Naive thymus-derived CD4-positive, alpha-beta T cell (primary cell): ENCODE results near the gene RUNX3. TPM values are rescaled to one million over a fixed set of nuclear protein-coding genes. Genes with fewer than 3 reads are reported as not detected.

ENCODE experiments used
- ATAC-seq: fragments of 150-1000 bp; cut with Tn5 transposase; 2 replicates; pipeline ENCODE4 v1.10.0; 2021; ENCODE audit warnings: mild to moderate bottlenecking, moderate library complexity
- CTCF ChIA-PET: fragments of 350-600 bp; sonication (Branson Sonifier 250); formaldehyde crosslinking; loops from one replicate; lab custom pipeline; 2021; ENCODE audit warnings: antibody characterized with exemption; lab: Charles Lee
- POLR2A ChIA-PET: fragments of 350-600 bp; sonication (Branson Sonifier 250); formaldehyde crosslinking; loops from one replicate; lab custom pipeline; 2021; ENCODE audit warnings: antibody characterized with exemption, inconsistent platforms; lab: Charles Lee
- DNase-seq, 9 donors: peaks; one replicate each; pipeline versions ENCODE4 v3.0.0 to v3.0.0-alpha.2; 2020 to 2022; ENCODE audit warnings: mixed read lengths in 1 of 9
- H3K27ac ChIP-seq: one replicate; pipeline ENCODE4 v1.7.0; 2013; ENCODE audit warnings: mild to moderate bottlenecking, low read depth, low read length, moderate library complexity
- H3K27me3 ChIP-seq, 2 donors: one replicate each; pipeline ENCODE4 v1.7.0; 2013; ENCODE audit warnings: low read length in 2 of 2, mild to moderate bottlenecking in 2 of 2, moderate library complexity in 2 of 2; ENCODE audit not compliant: control insufficient read depth in 2 of 2, insufficient read depth in 2 of 2
- H3K36me3 ChIP-seq, 3 experiments: 1 replicate in 2 of 3; 2 replicates in 1 of 3; pipeline ENCODE4 v1.7.0; 2013; ENCODE audit warnings: low read length in 3 of 3, mild to moderate bottlenecking in 3 of 3, moderate library complexity in 1 of 3; ENCODE audit not compliant: insufficient read depth in 3 of 3, control insufficient read depth in 2 of 3
- H3K4me1 ChIP-seq, 2 donors: one replicate each; pipeline ENCODE4 v1.7.0; 2013; ENCODE audit warnings: low read length in 2 of 2, mild to moderate bottlenecking in 2 of 2, moderate library complexity in 1 of 2; ENCODE audit not compliant: control insufficient read depth in 2 of 2, insufficient read depth in 2 of 2
- H3K4me3 ChIP-seq: 2 replicates; pipeline ENCODE4 v1.7.0; 2013; ENCODE audit warnings: mild to moderate bottlenecking, low read length
- H3K9me3 ChIP-seq, 3 experiments: 1 replicate in 2 of 3; 2 replicates in 1 of 3; pipeline ENCODE4 v1.7.0; 2013; ENCODE audit warnings: low read length in 3 of 3; ENCODE audit not compliant: control insufficient read depth in 2 of 3
- H3K27ac Mint-ChIP-seq, 9 donors: one replicate each; pipeline ENCODE4 v1.8.0; 2020 to 2022; ENCODE audit warnings: mixed read lengths in 9 of 9, mild to moderate bottlenecking in 8 of 9, moderate library complexity in 5 of 9, inconsistent platforms in 2 of 9
- H3K27me3 Mint-ChIP-seq, 5 donors: one replicate each; pipeline ENCODE4 v1.8.0; 2021 to 2022; ENCODE audit warnings: mixed read lengths in 5 of 5, mild to moderate bottlenecking in 1 of 5
- H3K36me3 Mint-ChIP-seq, 5 donors: one replicate each; pipeline ENCODE4 v1.8.0; 2020 to 2022; ENCODE audit warnings: mixed read lengths in 5 of 5, mild to moderate bottlenecking in 3 of 5, inconsistent platforms in 1 of 5
- H3K4me1 Mint-ChIP-seq, 7 donors: one replicate each; pipeline ENCODE4 v1.8.0; 2020 to 2022; ENCODE audit warnings: mixed read lengths in 7 of 7, mild to moderate bottlenecking in 3 of 7, inconsistent platforms in 1 of 7
- H3K4me3 Mint-ChIP-seq, 10 donors: one replicate each; pipeline ENCODE4 v1.8.0; 2020 to 2022; ENCODE audit warnings: mild to moderate bottlenecking in 10 of 10, mixed read lengths in 10 of 10, moderate library complexity in 6 of 10, inconsistent platforms in 2 of 10
- H3K9me3 Mint-ChIP-seq, 11 donors: one replicate each; pipeline ENCODE4 v1.8.0; 2020 to 2022; ENCODE audit warnings: mixed read lengths in 11 of 11, mild to moderate bottlenecking in 4 of 11, inconsistent platforms in 1 of 11, moderate library complexity in 1 of 11
- intact Hi-C, 2 donors: fragments of 100-400 bp; cut with micrococcal nuclease; formaldehyde crosslinking; loops; one replicate each; pipeline ENCODE4 v1.15.1; 2023
- polyA plus RNA-seq, 2 donors: library from polyadenylated mRNA; unstranded; fragments of 300-500 nt; fragmentation: Illumina TruSeq; gene quantifications; one replicate each; pipeline ENCODE4 v1.2.3, GENCODE V29; 2021
- total RNA-seq, 6 experiments: library from RNA in 5 of 6; stranded (reverse) in 5 of 6; gene quantifications; 1 replicate in 5 of 6; 2 replicates in 1 of 6; pipeline ENCODE4 v1.2.3 and lab custom pipeline; 2021 to 2026

RUNX3 gene
- total and polyA plus RNA-seq, 7 experiments from 2014 or later: 14.2 to 135 (median 74.8) TPM

GRCh38 chr1:24965571-24965930 lies 35.5 kb upstream of the RUNX3 start:
- peak overlapping the region; percentile 75 to 97 (median 95) for H3K27ac Mint-ChIP-seq
- peaks cover 0 to 30% (median 0%) of the 10 kb centered on the region in 5 donors for H3K36me3 Mint-ChIP-seq
- Histone ChIP-seq H3K4me3 (peak overlapping the region; percentile 65), H3K4me1 (peaks cover 30 to 45% of the 10 kb centered on the region in 2 donors), H3K9me3 (no peaks in the 10 kb centered on the region), H3K27ac (peak overlapping the region; percentile 74), H3K27me3 (no peaks in the 10 kb centered on the region), H3K36me3 (no peaks in the 10 kb centered on the region)
- peak overlapping the region in 9 of 10 donors; percentile 33 to 85 (median 78) for H3K4me3 Mint-ChIP-seq
- CTCF ChIA-PET: interaction anchor here (0.6 to 4.1 kb wide), 5 partner anchors 9 to 71 kb away, joined by 3 to 61 read pairs (median 5); no protein-coding TSS in a partner anchor
- peaks cover 0 to 4% (median 0%) of the 10 kb centered on the region in 11 donors for H3K9me3 Mint-ChIP-seq
- intact Hi-C loops: loop anchor here (1.0 to 10.0 kb wide), 9 partner anchors 15 to 463 kb away; partner anchors contain the start of genes RCAN3 (in 1 of the 2), RUNX3 (in 1 of the 2) and SYF2 (in 1 of the 2)
- H3K4me1 Mint-ChIP-seq: peaks cover 36 to 85% (median 72%) of the 10 kb centered on the region in 7 donors
- ATAC-seq (no peak), DNase-seq (no peak)
- H3K27me3 Mint-ChIP-seq: peaks cover 0 to 3% (median 0%) of the 10 kb centered on the region in 5 donors
- POLR2A ChIA-PET: interaction anchor here (0.9 to 3.3 kb wide), 13 partner anchors 8 to 71 kb away, joined by 3 to 22 read pairs (median 6); no protein-coding TSS in a partner anchor

GRCh38 chr1:24964811-24965570 lies 34.9 kb upstream of the RUNX3 start:
- CTCF ChIA-PET: interaction anchor here (0.6 to 4.1 kb wide), 10 partner anchors 9 to 1330 kb away, joined by 3 to 61 read pairs (median 4); no protein-coding TSS in a partner anchor
- Histone ChIP-seq H3K9me3 (no peaks in the 10 kb centered on the region), H3K4me1 (peaks cover 30 to 39% of the 10 kb centered on the region in 2 donors), H3K27ac (peak overlapping the region; percentile 74), H3K36me3 (no peaks in the 10 kb centered on the region), H3K27me3 (no peaks in the 10 kb centered on the region), H3K4me3 (peak overlapping the region; percentile 65)
- DNase-seq (peak; percentile 62 to 94 (median 88)), ATAC-seq (peak; percentile 96)
- POLR2A ChIA-PET: interaction anchor here (0.7 to 3.3 kb wide), 14 partner anchors 9 to 104 kb away, joined by 3 to 22 read pairs (median 5); no protein-coding TSS in a partner anchor
- Mint-ChIP-seq H3K36me3 (peaks cover 0 to 35% (median 0%) of the 10 kb centered on the region in 5 donors), H3K4me1 (peaks cover 36 to 85% (median 69%) of the 10 kb centered on the region in 7 donors), H3K27ac (peak overlapping the region; percentile 89 to 97 (median 95)), H3K27me3 (peaks cover 0 to 3% (median 0%) of the 10 kb centered on the region in 5 donors), H3K4me3 (peak overlapping the region; percentile 74 to 92 (median 83)), H3K9me3 (peaks cover 0 to 4% (median 0%) of the 10 kb centered on the region in 11 donors)
- intact Hi-C loops: loop anchor here (1.0 to 10.0 kb wide), 9 partner anchors 16 to 463 kb away; partner anchors contain the start of genes RCAN3 (in 1 of the 2), RUNX3 (in 1 of the 2) and SYF2 (in 1 of the 2)

- Histone ChIP-seq H3K27me3 (no peaks in the 10 kb centered on the region), H3K36me3 (no peaks in the 10 kb centered on the region), H3K4me1 (peaks cover 30 to 34% of the 10 kb centered on the region in 2 donors), H3K4me3 (peak overlapping the region; percentile 65), H3K9me3 (no peaks in the 10 kb centered on the region), H3K27ac (peak overlapping the region; percentile 74)
- peaks cover 0 to 3% (median 0%) of the 10 kb centered on the region in 5 donors for H3K27me3 Mint-ChIP-seq
- POLR2A ChIA-PET: interaction anchor here (0.8 to 3.3 kb wide), 16 partner anchors 8 to 74 kb away, joined by 3 to 22 read pairs (median 5); no protein-coding TSS in a partner anchor
- H3K27ac Mint-ChIP-seq: peak overlapping the region; percentile 89 to 97 (median 95)
- peaks cover 0 to 4% (median 0%) of the 10 kb centered on the region in 11 donors for H3K9me3 Mint-ChIP-seq
- ATAC-seq (no peak), DNase-seq (no peak)
- intact Hi-C loops: loop anchor here (1.0 to 10.0 kb wide), 9 partner anchors 9 to 271 kb away; partner anchors contain the start of gene SYF2 (in 1 of the 2)
- CTCF ChIA-PET: interaction anchor here (0.8 to 4.1 kb wide), 14 partner anchors 26 to 236 kb away, joined by 3 to 61 read pairs (median 3); no protein-coding TSS in a partner anchor
- H3K36me3 Mint-ChIP-seq: peaks cover 0 to 40% (median 0%) of the 10 kb centered on the region in 5 donors
- peak overlapping the region; percentile 74 to 92 (median 83) for H3K4me3 Mint-ChIP-seq
- peaks cover 38 to 89% (median 68%) of the 10 kb centered on the region in 7 donors for H3K4me1 Mint-ChIP-seq
Measured at GRCh38 chr1:24963943-24964693, 34.0 kb upstream of the RUNX3 start.

GRCh38 chr1:24963099-24963872 lies 33.2 kb upstream of the RUNX3 start:
- peaks cover 0 to 3% (median 0%) of the 10 kb centered on the region in 5 donors for H3K27me3 Mint-ChIP-seq
- intact Hi-C loops: loop anchor here (1.0 to 10.0 kb wide), 8 partner anchors 8 to 272 kb away; partner anchors contain the start of gene SYF2 (in 1 of the 2)
- H3K4me1 Mint-ChIP-seq: peaks cover 40 to 88% (median 64%) of the 10 kb centered on the region in 7 donors
- ATAC-seq: no peak
- ChIA-PET CTCF (interaction anchor here (0.9 to 4.1 kb wide), 12 partner anchors 27 to 237 kb away, joined by 3 to 61 read pairs (median 3); no protein-coding TSS in a partner anchor), POLR2A (interaction anchor here (0.8 to 3.3 kb wide), 5 partner anchors 9 to 74 kb away, joined by 3 to 22 read pairs (median 6); no protein-coding TSS in a partner anchor)
- peak overlapping the region; percentile 51 to 96 (median 82) for H3K27ac Mint-ChIP-seq
- H3K4me3 ChIP-seq: peak overlapping the region; percentile 65
- H3K9me3 ChIP-seq: no peaks in the 10 kb centered on the region
- peak in 7 of 9 donors; percentile 29 to 56 (median 40) for DNase-seq
- peaks cover 0 to 4% (median 0%) of the 10 kb centered on the region in 11 donors for H3K9me3 Mint-ChIP-seq
- H3K4me1 ChIP-seq: peaks cover 34 to 38% of the 10 kb centered on the region in 2 donors
- peak overlapping the region; percentile 47 to 92 (median 83) for H3K4me3 Mint-ChIP-seq
- no peaks in the 10 kb centered on the region for H3K27me3 ChIP-seq
- no peaks in the 10 kb centered on the region for H3K36me3 ChIP-seq
- peaks cover 0 to 40% (median 0%) of the 10 kb centered on the region in 5 donors for H3K36me3 Mint-ChIP-seq
- H3K27ac ChIP-seq: peak overlapping the region; percentile 74
